Uterus (tissue), 2 donors: ENCODE data around the gene SPATA46.
"Not testable (repeated sequence)": the region's sequence is repeated elsewhere in the genome, so short reads cannot be mapped to it uniquely, and the experiment has no call there.

Experiments
- POLR2A ChIP-seq, 2 donors: fragments of 450-650 bp; IDR thresholded peaks; one replicate each; pipeline ENCODE4 v1.6.1; 2016; ENCODE audit warnings: antibody characterized with exemption in 2 of 2, mild to moderate bottlenecking in 1 of 2, moderate library complexity in 1 of 2
- TF ChIP-seq, protein P1 (sequence below), 4 experiments: fragments of 200-600 bp in 2 of 4; fragments of 450-650 bp in 2 of 4; sonication (generic) in 2 of 4; IDR thresholded peaks; one replicate each; pipeline ENCODE4 v1.5.1; 2016 to 2019; ENCODE audit warnings: antibody characterized with exemption in 4 of 4, mild to moderate bottlenecking in 2 of 4, moderate library complexity in 1 of 4

DNA sequence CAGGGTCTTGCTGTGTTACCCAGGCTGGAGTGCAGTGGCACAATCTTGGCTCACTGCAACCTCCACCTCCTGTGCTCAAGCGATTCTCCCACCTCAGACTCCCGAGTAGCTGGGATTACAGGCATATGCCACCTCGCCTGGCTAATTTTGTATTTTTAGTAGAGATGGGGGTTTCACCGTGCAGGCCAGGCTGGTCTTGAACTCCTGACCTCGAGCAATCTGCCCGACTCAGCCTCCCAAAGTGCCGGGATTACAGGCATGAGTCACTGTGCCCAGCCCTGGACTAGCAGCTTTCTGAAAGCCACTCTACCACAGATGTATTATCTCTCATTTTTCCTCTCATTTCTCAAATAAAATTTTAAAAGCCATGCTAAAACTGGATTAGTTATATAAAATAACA is 41.9 kb upstream of the SPATA46 start:
- TF ChIP-seq, protein P1, sequence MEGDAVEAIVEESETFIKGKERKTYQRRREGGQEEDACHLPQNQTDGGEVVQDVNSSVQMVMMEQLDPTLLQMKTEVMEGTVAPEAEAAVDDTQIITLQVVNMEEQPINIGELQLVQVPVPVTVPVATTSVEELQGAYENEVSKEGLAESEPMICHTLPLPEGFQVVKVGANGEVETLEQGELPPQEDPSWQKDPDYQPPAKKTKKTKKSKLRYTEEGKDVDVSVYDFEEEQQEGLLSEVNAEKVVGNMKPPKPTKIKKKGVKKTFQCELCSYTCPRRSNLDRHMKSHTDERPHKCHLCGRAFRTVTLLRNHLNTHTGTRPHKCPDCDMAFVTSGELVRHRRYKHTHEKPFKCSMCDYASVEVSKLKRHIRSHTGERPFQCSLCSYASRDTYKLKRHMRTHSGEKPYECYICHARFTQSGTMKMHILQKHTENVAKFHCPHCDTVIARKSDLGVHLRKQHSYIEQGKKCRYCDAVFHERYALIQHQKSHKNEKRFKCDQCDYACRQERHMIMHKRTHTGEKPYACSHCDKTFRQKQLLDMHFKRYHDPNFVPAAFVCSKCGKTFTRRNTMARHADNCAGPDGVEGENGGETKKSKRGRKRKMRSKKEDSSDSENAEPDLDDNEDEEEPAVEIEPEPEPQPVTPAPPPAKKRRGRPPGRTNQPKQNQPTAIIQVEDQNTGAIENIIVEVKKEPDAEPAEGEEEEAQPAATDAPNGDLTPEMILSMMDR (IDR thresholded peaks at IDR 0.05) = not testable (repeated sequence)
- TF ChIP-seq POLR2A (IDR thresholded peaks at IDR 0.05) = not testable (repeated sequence)
